ENCODE results near the gene ZNF524. TPM values are rescaled to one million over a fixed set of nuclear protein-coding genes. Genes with fewer than 3 reads are reported as not detected.

ZNF524 gene
- total RNA-seq, 1 donor from 2014 or later, result 9.3 TPM

GRCh38 chr19:55636723-55637122 lies 36.6 kb downstream of the ZNF524 start:
- Mint-ChIP-seq H3K9me3 (ENCODE audit: unreplicated experiment) (no peaks in the 10 kb centered on the region), H3K4me3 (ENCODE audit: unreplicated experiment) (peak overlapping the region; percentile 99), H3K27me3 (ENCODE audit: unreplicated experiment) (peaks cover 21% of the 10 kb centered on the region), H3K36me3 (ENCODE audit: low read depth, unreplicated experiment) (peaks cover 15% of the 10 kb centered on the region), H3K4me1 (ENCODE audit: unreplicated experiment) (peaks cover 31% of the 10 kb centered on the region), H3K27ac (ENCODE audit: unreplicated experiment) (peak overlapping the region; percentile 100)
- no peak for DNase-seq (ENCODE audit: low spot score)
- TF ChIP-seq CTCF (IDR thresholded peaks at IDR 0.05; ENCODE audit: unreplicated experiment), result no peak

- TF ChIP-seq CTCF (IDR thresholded peaks at IDR 0.05; ENCODE audit: unreplicated experiment), result no peak
- Mint-ChIP-seq H3K27me3 (ENCODE audit: unreplicated experiment) (peaks cover 21% of the 10 kb centered on the region), H3K4me1 (ENCODE audit: unreplicated experiment) (peaks cover 36% of the 10 kb centered on the region), H3K4me3 (ENCODE audit: unreplicated experiment) (peak overlapping the region; percentile 65), H3K27ac (ENCODE audit: unreplicated experiment) (peak overlapping the region; percentile 77), H3K9me3 (ENCODE audit: unreplicated experiment) (no peaks in the 10 kb centered on the region), H3K36me3 (ENCODE audit: low read depth, unreplicated experiment) (peaks cover 20% of the 10 kb centered on the region)
- no peak for DNase-seq (ENCODE audit: low spot score)
Measured at GRCh38 chr19:55637534-55637933, 37.4 kb downstream of the ZNF524 start.

GRCh38 chr19:55638864-55639359 lies 38.8 kb downstream of the ZNF524 start:
- TF ChIP-seq CTCF (IDR thresholded peaks at IDR 0.05; ENCODE audit: unreplicated experiment), result peak; percentile 30
- Mint-ChIP-seq H3K4me3 (ENCODE audit: unreplicated experiment) (peak overlapping the region; percentile 78), H3K4me1 (ENCODE audit: unreplicated experiment) (peaks cover 43% of the 10 kb centered on the region), H3K27me3 (ENCODE audit: unreplicated experiment) (peaks cover 23% of the 10 kb centered on the region), H3K9me3 (ENCODE audit: unreplicated experiment) (no peaks in the 10 kb centered on the region), H3K36me3 (ENCODE audit: low read depth, unreplicated experiment) (peaks cover 26% of the 10 kb centered on the region), H3K27ac (ENCODE audit: unreplicated experiment) (peak overlapping the region; percentile 36)
- DNase-seq (ENCODE audit: low spot score), result peak; percentile 55

- Mint-ChIP-seq H3K27ac (ENCODE audit: unreplicated experiment) (peak overlapping the region; percentile 70), H3K4me1 (ENCODE audit: unreplicated experiment) (peaks cover 38% of the 10 kb centered on the region), H3K4me3 (ENCODE audit: unreplicated experiment) (peak overlapping the region; percentile 91), H3K27me3 (ENCODE audit: unreplicated experiment) (peaks cover 22% of the 10 kb centered on the region), H3K36me3 (ENCODE audit: low read depth, unreplicated experiment) (peaks cover 26% of the 10 kb centered on the region), H3K9me3 (ENCODE audit: unreplicated experiment) (no peaks in the 10 kb centered on the region)
- no peak for DNase-seq (ENCODE audit: low spot score)
- TF ChIP-seq CTCF (IDR thresholded peaks at IDR 0.05; ENCODE audit: unreplicated experiment), result no peak
Measured at GRCh38 chr19:55640043-55640576, 40.0 kb downstream of the ZNF524 start.

GRCh38 chr19:55640577-55641425 lies 40.7 kb downstream of the ZNF524 start, which contains the start of gene ZNF580:
ZNF580 (plus strand) TSS chr19:55641002; CDS start chr19:55642509, 1,507 bp downstream.
- peak; percentile 49 for DNase-seq (ENCODE audit: low spot score)
- H3K4me1 Mint-ChIP-seq (ENCODE audit: unreplicated experiment), result peaks cover 37% of the 10 kb centered on the region
- no peaks in the 10 kb centered on the region for H3K9me3 Mint-ChIP-seq (ENCODE audit: unreplicated experiment)
- H3K27me3 Mint-ChIP-seq (ENCODE audit: unreplicated experiment), result peaks cover 24% of the 10 kb centered on the region
- TF ChIP-seq CTCF (IDR thresholded peaks at IDR 0.05; ENCODE audit: unreplicated experiment), result no peak
- H3K27ac Mint-ChIP-seq (ENCODE audit: unreplicated experiment), result peak within 1 kb of the TSS; percentile 70
- H3K36me3 Mint-ChIP-seq (ENCODE audit: low read depth, unreplicated experiment), result peaks cover 26% of the 10 kb centered on the region
- peak within 1 kb of the TSS; percentile 93 for H3K4me3 Mint-ChIP-seq (ENCODE audit: unreplicated experiment)

Data from endothelial cell (in vitro differentiated cells).